Right renal pelvis (tissue), 4 donors: ENCODE data around the gene PGK2. TPM values are rescaled to one million over a fixed set of nuclear protein-coding genes. Genes with fewer than 3 reads are reported as not detected.
"Not testable (repeated sequence)": the region's sequence is repeated elsewhere in the genome, so short reads cannot be mapped to it uniquely, and the experiment has no call there.

Experiments
- DNase-seq, 4 donors: peaks; one replicate each; pipeline ENCODE4 v3.0.0-alpha.2; 2013; ENCODE audit warnings: low read depth in 4 of 4, low spot score in 3 of 4, missing footprints in 1 of 4
- polyA plus RNA-seq, 4 donors: library from polyadenylated mRNA; unstranded; fragments of 120-200 nt; gene quantifications; one replicate each; pipeline ENCODE4 v1.2.1, GENCODE V29; 2013; ENCODE audit not compliant: insufficient read length in 4 of 4

PGK2 gene
- polyA plus RNA-seq, result not detected

GRCh38 chr6:49787176-49787575 is at the start of gene PGK2:
TSS of gene PGK2 (minus strand) at chr6:49787285. CDS start at chr6:49787187, 98 bp downstream.
- DNase-seq, result no peak

- no peak for DNase-seq
These were observed 48.1 kb upstream of the PGK2 start for GRCh38 chr6:49835140-49835539.

GRCh38 chr6:49833386-49833785 is 46.3 kb upstream of the PGK2 start:
- no peak for DNase-seq

GRCh38 chr6:49826743-49827406 is 39.8 kb upstream of the PGK2 start:
- DNase-seq, result no peak

- no peak for DNase-seq
These were observed 28.1 kb upstream of the PGK2 start for GRCh38 chr6:49815166-49815565.

GRCh38 chr6:49813248-49813647 is 26.2 kb upstream of the PGK2 start:
- no peak for DNase-seq

GRCh38 chr6:49806145-49806544 is 19.1 kb upstream of the PGK2 start:
- no peak for DNase-seq

- no peak for DNase-seq
These were observed 18.2 kb upstream of the PGK2 start for GRCh38 chr6:49805246-49805645.

- DNase-seq, result no peak
These were observed 14.4 kb upstream of the PGK2 start for GRCh38 chr6:49801525-49801924.

GRCh38 chr6:49799090-49799489 is 12.0 kb upstream of the PGK2 start:
- DNase-seq, result no peak

GRCh38 chr6:49796842-49797455 is 9.9 kb upstream of the PGK2 start:
- DNase-seq, result not testable (repeated sequence)

GRCh38 chr6:49790341-49790740 is 3.3 kb upstream of the PGK2 start:
- no peak for DNase-seq

GRCh38 chr6:49784272-49784671 is 2.8 kb downstream of the PGK2 start:
- DNase-seq, result no peak

GRCh38 chr6:49782725-49783124 is 4.4 kb downstream of the PGK2 start:
- DNase-seq, result no peak

GRCh38 chr6:49782293-49782692 is 4.8 kb downstream of the PGK2 start:
- no peak for DNase-seq

- DNase-seq, result no peak
These were observed 10.6 kb downstream of the PGK2 start for GRCh38 chr6:49776444-49776843.

- DNase-seq, result no peak
These were observed 12.0 kb downstream of the PGK2 start for GRCh38 chr6:49775043-49775442.

GRCh38 chr6:49772285-49772684 is 14.8 kb downstream of the PGK2 start:
- DNase-seq, result no peak

GRCh38 chr6:49766762-49767161 is 20.3 kb downstream of the PGK2 start:
- DNase-seq, result no peak

GRCh38 chr6:49764571-49765236 is 22.4 kb downstream of the PGK2 start:
- no peak for DNase-seq

GRCh38 chr6:49744259-49744658 is 42.8 kb downstream of the PGK2 start, which contains the start of gene CRISP3:
TSS of gene CRISP3 (minus strand) at chr6:49744388. CDS start at chr6:49744367, 21 bp downstream.
- no peak for DNase-seq

GRCh38 chr6:49743429-49743828 is 43.7 kb downstream of the PGK2 start:
- DNase-seq, result no peak
